ENCODE measurements around the gene CTBP1.

- TF ChIP-seq CTCF (conservative IDR thresholded peaks at IDR 0.05; ENCODE audit: low read depth, low read length) (no peak), EZH2 (IDR thresholded peaks at IDR 0.05; ENCODE audit: low read length, unreplicated experiment) (no peak), EZH2phosphoT487 (IDR thresholded peaks at IDR 0.05; ENCODE audit: borderline replicate concordance, low read length) (no peak)
These were observed 28.4 kb downstream of the CTBP1 start for GRCh38 chr4:1220566-1220965.

All from PC-3 (cell line).